ENCODE results near the gene RNF152.

The RNF152 gene

DNA sequence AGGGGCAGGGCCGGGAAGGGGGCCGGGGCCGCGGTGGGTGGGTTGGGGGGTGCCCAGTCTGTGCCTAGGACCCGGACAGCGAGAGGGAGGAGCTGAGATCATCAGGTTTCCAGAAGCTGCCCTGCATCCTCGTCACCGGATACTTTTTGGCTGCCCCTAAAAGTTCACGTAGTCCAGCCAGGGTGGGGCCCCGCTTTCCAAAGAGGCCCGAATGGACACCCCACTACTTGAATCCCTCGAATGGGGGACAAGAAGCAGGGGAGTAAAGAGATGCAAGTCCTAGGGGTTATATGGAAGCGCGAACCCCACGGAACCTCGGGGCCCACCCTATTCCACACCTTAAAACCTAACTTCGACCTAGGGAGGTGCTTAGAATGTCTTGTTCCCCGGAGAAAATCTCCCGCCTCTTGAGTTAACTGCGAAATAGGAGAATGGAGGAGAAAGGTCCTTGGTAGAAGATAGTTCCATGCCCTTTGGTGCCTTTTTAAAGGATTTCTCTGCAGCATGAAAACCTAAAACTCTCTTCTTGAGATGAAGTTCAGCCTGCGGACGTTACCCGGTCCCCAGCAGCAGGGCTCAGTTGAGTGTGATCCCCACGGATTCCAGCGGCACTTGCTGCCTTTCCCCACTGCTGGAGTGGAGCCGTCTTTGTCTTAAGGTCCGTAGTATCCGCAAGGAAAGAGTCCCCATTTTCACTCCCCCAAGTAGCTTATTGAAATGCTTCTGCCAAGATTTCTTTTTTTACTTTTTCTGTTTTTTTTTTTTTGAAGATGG, 2.1 kb upstream of the RNF152 start:
- no peak for DNase-seq (ENCODE audit: low spot score)

- peak; percentile 62 for DNase-seq (ENCODE audit: low spot score)
Measured at GRCh38 chr18:61893971-61894750, 1.4 kb upstream of the RNF152 start.

DNA sequence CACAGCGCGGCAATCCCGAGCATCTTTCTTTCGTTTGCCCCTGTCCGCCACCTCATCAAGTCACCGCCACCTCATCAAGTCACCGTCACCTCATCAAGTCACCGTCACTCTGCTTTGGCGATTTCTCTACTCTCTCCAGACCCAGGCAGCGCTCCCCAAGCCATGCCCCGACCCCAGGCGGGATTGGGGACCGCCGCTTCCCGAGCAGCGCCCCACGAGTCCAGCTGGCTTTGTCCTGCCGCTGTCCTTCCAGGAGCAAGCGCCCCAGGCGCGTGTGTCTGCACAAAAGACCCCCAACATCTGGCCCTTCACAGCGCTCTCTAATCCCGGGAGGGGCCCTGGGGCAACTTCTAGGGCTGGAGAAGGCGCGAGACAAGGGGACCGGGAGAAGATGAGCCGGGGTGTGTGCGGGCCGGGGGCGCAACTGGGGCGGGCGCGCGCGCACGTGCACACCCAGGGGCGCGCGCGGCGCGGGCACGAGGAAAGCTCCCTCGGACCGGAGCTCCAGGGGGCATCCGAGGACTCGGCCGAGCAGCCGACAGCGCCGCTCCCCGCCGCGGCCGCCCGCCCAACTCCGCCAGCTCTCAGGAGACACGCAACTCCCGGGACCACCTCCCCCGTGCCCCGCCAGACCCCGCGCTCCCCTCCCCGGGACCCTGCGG, 633 bp upstream of the RNF152 start:
- peak; percentile 10 for DNase-seq (ENCODE audit: low spot score)

GRCh38 chr18:61891894-61892293, 913 bp downstream of the RNF152 start:
- DNase-seq (ENCODE audit: low spot score), result no peak

DNA sequence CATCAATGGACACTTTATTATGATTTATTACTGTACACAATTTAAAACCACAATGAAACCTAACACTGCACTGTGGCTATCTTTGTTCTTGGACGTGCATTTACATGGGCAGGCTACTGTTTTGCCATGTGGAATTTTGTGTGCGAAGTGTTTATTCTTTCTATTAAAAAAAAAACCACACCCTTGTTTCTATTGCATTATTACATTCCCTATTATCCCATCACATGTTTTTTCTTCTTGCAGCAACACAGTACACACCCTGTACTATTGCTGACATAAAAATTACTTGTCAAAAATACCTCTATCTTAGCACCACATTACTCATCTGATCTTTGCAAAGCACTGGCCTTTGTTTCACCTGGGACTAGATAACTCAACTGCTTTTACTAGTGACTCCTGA, 1.5 kb downstream of the RNF152 start:
- no peak for DNase-seq (ENCODE audit: low spot score)

GRCh38 chr18:61890344-61890743, 2.5 kb downstream of the RNF152 start:
- no peak for DNase-seq (ENCODE audit: low spot score)

DNA sequence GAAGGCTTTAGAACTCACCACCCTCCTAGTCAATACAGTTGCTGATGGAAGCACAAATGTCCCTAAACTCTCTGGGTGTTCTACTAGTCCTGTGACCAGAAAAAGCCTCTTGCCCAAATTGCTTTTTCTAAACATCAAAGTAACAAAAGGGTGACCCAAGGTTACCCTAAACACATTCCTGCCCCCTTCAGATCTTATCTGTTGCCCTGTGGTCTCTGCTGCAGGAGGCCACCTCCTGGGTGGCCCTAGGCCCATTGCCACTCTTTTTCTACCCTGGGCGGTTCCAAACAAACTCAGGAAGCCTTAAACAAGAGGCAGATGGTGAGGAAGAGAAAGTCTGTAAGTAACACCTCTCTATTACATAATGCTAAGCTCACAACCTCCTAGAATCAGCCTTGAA, 3.3 kb downstream of the RNF152 start:
- no peak for DNase-seq (ENCODE audit: low spot score)

GRCh38 chr18:61888622-61889021, 4.2 kb downstream of the RNF152 start:
- DNase-seq (ENCODE audit: low spot score), result no peak

GRCh38 chr18:61887838-61888237, 5.0 kb downstream of the RNF152 start:
- DNase-seq (ENCODE audit: low spot score), result no peak

DNA sequence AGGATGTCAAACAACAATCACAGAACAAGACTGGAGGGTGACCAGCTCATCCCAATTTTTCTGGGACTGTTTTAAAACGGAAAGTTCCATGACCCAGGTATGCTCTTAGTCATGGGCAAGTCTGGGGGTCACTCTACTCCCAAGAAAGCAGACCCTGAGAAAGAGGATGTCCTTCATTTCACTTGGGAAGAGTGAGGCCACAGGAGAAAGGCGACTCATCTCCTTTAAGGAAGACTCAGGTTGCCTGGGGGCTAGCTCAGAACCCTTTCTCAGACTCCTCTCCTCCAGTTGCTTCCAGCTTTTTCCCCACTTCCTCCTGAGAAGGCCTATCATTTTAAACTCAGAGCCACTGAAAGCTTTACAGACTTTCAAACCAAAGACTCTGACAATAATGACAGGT, 9.3 kb downstream of the RNF152 start:
- DNase-seq (ENCODE audit: low spot score), result no peak

DNA sequence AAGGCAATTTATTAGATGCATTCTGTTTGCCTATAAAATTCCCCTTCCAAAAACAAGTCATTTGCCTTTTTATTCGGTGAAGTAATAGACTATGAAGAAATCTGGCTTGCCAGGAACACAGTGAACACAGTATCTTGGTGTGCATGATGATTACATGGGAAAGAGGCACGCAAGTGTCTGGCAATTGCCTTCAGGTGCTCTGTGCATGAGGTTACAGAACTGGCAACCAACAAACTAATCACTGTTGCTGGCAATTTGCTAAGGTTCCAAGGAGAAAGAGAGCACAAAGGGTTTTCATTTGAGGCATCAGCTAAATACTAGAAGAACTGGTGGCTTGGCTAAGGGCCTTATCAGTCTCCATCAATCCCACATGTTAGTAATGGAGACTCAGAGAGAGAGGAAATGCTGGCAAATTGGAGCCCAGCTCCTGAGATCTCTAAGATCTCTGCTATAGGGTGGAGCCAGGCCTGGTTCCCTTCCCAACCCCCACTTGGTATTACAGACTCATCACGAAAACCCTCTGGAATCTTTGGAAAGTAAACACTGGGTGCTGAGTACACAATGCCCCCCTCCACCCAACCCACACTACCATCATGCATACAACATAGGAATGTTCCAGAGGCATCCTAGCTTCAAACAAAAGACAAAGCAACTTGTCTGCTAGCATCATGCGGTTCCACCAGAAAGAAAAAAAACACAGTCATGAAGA, 10.4 kb downstream of the RNF152 start:
- DNase-seq (ENCODE audit: low spot score), result no peak

- no peak for DNase-seq (ENCODE audit: low spot score)
Measured at GRCh38 chr18:61876899-61877298, 15.9 kb downstream of the RNF152 start.

DNA sequence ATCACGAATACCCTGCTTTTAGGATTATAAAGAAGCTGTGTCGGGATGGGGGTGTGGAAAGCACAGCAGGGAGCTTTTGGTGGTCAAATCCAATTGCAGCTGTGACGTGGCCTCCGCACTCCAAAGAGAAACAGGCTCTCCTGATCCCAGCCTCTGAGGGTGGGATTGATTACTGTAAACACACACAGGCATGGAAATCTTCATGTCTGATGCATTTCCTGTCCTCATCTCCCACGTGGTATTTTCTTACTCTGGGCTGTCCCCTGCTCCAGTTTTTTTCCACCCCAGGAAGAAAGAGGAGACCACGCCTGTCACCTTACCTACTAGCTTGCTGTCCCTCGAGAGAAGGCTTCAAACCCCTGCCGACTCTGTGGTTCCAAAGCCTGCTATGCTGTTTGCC, 22.7 kb downstream of the RNF152 start:
- DNase-seq (ENCODE audit: low spot score), result no peak

GRCh38 chr18:61869636-61870035, 23.2 kb downstream of the RNF152 start:
- no peak for DNase-seq (ENCODE audit: low spot score)

DNA sequence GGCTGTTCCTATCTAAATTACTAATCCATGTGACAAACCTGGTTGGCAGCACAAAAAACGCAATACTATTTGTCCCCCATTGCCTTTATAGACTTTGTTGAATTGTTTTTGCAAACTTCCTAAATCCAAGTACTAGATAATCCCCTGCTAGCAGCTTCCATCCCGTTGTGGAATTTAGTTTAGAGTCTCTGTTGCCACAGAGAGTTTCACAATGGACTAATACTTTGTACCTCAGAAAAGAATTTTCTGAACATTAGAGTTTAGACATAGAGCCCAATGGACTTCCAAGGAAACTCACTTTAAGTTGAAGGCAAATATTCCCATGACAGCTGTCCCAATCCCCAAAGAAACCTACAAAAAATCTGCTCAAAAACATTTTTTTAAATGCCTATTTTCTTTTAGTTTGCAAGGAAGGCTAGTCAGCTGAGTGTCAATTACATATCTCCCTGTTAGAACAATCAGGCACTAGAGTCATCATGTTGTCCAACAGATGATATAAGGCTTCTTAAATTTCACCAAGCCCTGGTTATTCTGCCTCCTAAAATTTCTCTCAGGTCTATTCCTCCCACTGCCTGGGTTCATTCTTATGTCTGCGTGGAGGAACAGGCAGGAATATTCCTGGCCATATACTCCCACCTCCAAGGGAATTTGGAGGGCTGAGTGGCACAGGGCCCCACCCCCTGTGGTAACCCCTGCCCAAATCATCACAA, 27.2 kb downstream of the RNF152 start:
- DNase-seq (ENCODE audit: low spot score), result no peak

- DNase-seq (ENCODE audit: low spot score), result no peak
Measured at GRCh38 chr18:61861372-61861771, 31.4 kb downstream of the RNF152 start.

- no peak for DNase-seq (ENCODE audit: low spot score)
Measured at GRCh38 chr18:61860302-61860701, 32.5 kb downstream of the RNF152 start.

DNA sequence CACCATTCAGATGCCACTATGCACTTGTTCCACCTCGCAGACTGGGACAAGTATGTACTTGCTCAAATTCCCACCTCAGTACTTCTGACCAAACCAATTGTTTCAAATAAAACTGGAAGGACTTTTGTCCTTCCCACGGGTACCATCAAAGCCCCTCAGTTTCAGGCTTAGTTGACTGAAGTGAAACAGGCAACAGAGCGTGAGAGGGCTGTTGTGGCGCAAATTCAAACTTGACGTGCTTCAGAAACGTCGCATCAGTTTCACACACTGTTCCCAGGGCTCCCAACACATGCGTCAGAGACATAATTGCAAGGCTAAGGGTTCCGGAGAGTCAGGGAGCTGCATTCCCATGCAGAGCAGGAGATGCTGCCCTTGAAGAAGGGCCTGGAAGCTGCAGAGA, 33.7 kb downstream of the RNF152 start:
- DNase-seq (ENCODE audit: low spot score), result no peak

- no peak for DNase-seq (ENCODE audit: low spot score)
Measured at GRCh38 chr18:61856678-61857077, 36.1 kb downstream of the RNF152 start.

- DNase-seq (ENCODE audit: low spot score), result no peak
Measured at GRCh38 chr18:61855449-61856378, 37.1 kb downstream of the RNF152 start.
